ENCODE results near the gene CNOT1. TPM values are rescaled to one million over a fixed set of nuclear protein-coding genes. Genes with fewer than 3 reads are reported as not detected.
"Not testable (repeated sequence)": the region's sequence is repeated elsewhere in the genome, so short reads cannot be mapped to it uniquely, and the experiment has no call there.

CNOT1 gene
- total RNA-seq, 1 donor from 2014 or later, result 266 TPM

- Mint-ChIP-seq H3K9me3 (no peaks in the 10 kb centered on the region), H3K27ac (no peak overlapping the region), H3K27me3 (no peaks in the 10 kb centered on the region), H3K36me3 (ENCODE audit: low read depth) (no peaks in the 10 kb centered on the region), H3K4me1 (no peaks in the 10 kb centered on the region), H3K4me3 (no peak overlapping the region)
- ATAC-seq (ENCODE audit: low read depth), result no peak
- no peak for DNase-seq
- intact Hi-C loops (cut with micrococcal nuclease), result loop anchor here (10.0 kb wide), 1 partner anchor 634 kb away; the partner anchor contains the start of genes USB1 and ZNF319
- POLR2A ChIA-PET, result interaction anchor here (0.6 kb wide), 1 partner anchor 23 kb away, joined by 3 read pairs; no protein-coding TSS in a partner anchor
- TF ChIP-seq CTCF (IDR thresholded peaks at IDR 0.05), result no peak
- CTCF ChIA-PET, result no interaction called here
Observed at GRCh38 chr16:58639230-58639629, 9.6 kb upstream of the CNOT1 start.

- no peaks in the 10 kb centered on the region for H3K4me1 Mint-ChIP-seq
- CTCF ChIA-PET, result no interaction called here
- no peaks in the 10 kb centered on the region for H3K9me3 Mint-ChIP-seq
- DNase-seq (no peak), ATAC-seq (ENCODE audit: low read depth) (no peak)
- H3K27me3 Mint-ChIP-seq, result no peaks in the 10 kb centered on the region
- H3K36me3 Mint-ChIP-seq (ENCODE audit: low read depth), result no peaks in the 10 kb centered on the region
- no peak overlapping the region for H3K4me3 Mint-ChIP-seq
- H3K27ac Mint-ChIP-seq, result no peak overlapping the region
- POLR2A ChIA-PET, result no interaction called here
- no peak for TF ChIP-seq CTCF (IDR thresholded peaks at IDR 0.05)
- intact Hi-C loops (cut with micrococcal nuclease), result loop anchor here (10.0 kb wide), 1 partner anchor 634 kb away; the partner anchor contains the start of genes USB1 and ZNF319
Observed at GRCh38 chr16:58638148-58639036, 8.8 kb upstream of the CNOT1 start.

- intact Hi-C loops (cut with micrococcal nuclease), result loop anchor here (10.0 kb wide), 1 partner anchor 632 kb away; the partner anchor contains the start of genes USB1 and ZNF319
- H3K4me1 Mint-ChIP-seq; POLR2A ChIA-PET; DNase-seq; H3K9me3 Mint-ChIP-seq; H3K36me3 Mint-ChIP-seq (ENCODE audit: low read depth); H3K27ac Mint-ChIP-seq; H3K27me3 Mint-ChIP-seq; ATAC-seq (ENCODE audit: low read depth); H3K4me3 Mint-ChIP-seq: not testable (repeated sequence)
- CTCF ChIA-PET, result interaction anchor here (0.7 kb wide), 1 partner anchor 1212 kb away, joined by 3 read pairs; no protein-coding TSS in a partner anchor
Observed at GRCh38 chr16:58637021-58637420, 7.4 kb upstream of the CNOT1 start.

- Mint-ChIP-seq H3K27ac (no peak overlapping the region), H3K4me3 (no peak overlapping the region), H3K9me3 (no peaks in the 10 kb centered on the region), H3K4me1 (no peaks in the 10 kb centered on the region), H3K36me3 (ENCODE audit: low read depth) (no peaks in the 10 kb centered on the region), H3K27me3 (no peaks in the 10 kb centered on the region)
- intact Hi-C loops (cut with micrococcal nuclease), result loop anchor here (10.0 kb wide), 1 partner anchor 632 kb away; the partner anchor contains the start of genes USB1 and ZNF319
- POLR2A ChIA-PET, result no interaction called here
- TF ChIP-seq CTCF (IDR thresholded peaks at IDR 0.05), result no peak
- CTCF ChIA-PET, result no interaction called here
- DNase-seq, result no peak
- ATAC-seq (ENCODE audit: low read depth), result no peak
Observed at GRCh38 chr16:58636466-58636865, 6.8 kb upstream of the CNOT1 start.

- peaks cover 3% of the 10 kb centered on the region for H3K4me1 Mint-ChIP-seq
- DNase-seq (no peak), ATAC-seq (ENCODE audit: low read depth) (no peak)
- no peaks in the 10 kb centered on the region for H3K9me3 Mint-ChIP-seq
- ChIA-PET POLR2A (no interaction called here), CTCF (no interaction called here)
- no peaks in the 10 kb centered on the region for H3K27me3 Mint-ChIP-seq
- no peak overlapping the region for H3K27ac Mint-ChIP-seq
- intact Hi-C loops (cut with micrococcal nuclease), result loop anchor here (10.0 kb wide), 1 partner anchor 631 kb away; the partner anchor contains the start of genes USB1 and ZNF319
- H3K36me3 Mint-ChIP-seq (ENCODE audit: low read depth), result no peaks in the 10 kb centered on the region
- no peak overlapping the region for H3K4me3 Mint-ChIP-seq
- no peak for TF ChIP-seq CTCF (IDR thresholded peaks at IDR 0.05)
Observed at GRCh38 chr16:58635502-58635901, 5.9 kb upstream of the CNOT1 start.
